Measurements from ENCODE around the gene RPL18A.

The RPL18A gene

DNA sequence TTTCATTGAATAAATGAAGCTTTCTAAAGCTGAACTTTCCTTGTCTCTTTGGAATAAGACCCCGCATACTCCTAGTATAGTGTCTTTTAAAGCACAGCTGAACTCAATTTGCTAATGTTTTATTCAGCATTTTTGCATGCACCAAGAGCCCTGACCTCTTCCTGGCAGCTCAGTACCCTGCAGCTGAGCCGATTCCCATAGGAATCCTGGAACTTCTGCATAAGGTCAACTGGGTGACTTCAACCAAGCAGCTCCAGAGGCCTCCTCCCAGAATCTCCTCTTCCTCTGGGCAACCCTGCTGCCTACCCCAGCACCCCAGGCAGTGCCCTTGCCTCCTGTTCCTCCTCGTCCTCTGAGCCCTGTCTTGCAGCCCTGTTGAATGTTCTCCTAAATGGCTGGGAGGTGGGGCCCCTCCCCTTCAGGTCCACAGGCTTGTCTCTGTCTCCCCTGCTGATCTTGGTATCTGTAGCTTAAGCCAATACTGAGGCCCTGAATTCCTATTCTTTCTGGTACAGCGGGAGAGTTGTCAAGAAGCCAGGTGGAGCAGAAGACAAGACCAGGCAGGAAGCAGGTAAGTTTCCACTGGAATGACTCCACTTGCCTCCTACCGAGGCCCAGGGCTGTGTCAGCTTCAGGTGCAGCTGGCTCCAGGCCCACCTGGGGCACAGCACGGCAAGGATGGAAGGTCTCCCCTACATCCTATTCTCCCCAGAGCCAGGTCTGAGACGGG, 49.5 kb downstream of the RPL18A start:
- no peak for DNase-seq (ENCODE audit: low spot score)

DNA sequence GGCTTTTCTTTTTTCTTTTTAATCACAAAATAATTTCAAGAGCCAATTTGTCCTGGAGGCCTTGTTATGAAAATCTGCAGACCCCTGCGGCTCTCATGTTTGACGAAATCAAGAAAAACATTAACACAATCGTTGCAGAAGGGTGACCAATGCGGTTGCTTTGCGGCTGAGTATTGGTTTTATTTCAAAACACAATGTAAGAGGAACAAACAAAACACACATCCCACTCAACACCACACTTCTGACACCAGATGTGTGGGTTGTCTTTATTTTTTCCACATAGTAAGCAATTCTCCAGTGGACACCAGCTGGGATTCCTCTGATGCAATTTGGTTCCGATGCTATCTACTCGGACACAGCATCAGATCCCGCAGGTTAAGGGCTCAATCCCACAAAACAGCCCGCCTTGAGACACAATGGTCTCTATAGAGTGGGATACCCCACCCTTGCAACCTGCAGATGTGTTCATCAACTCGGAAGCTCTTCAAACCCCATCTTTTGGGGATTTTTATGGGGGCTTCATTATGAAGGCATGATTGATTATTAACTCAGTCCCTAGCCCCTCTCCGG, 51.2 kb downstream of the RPL18A start:
- no peak for DNase-seq (ENCODE audit: low spot score)

Measured in D341Med (cell line).